UCSD-AML1 (cell line): ENCODE results near the gene PRKAA1.
A peak's percentile ranks its signal among the peaks of the same experiment; 100 is the strongest.
"Not testable (repeated sequence)": the region's sequence is repeated elsewhere in the genome, so short reads cannot be mapped to it uniquely, and the experiment has no call there.

ENCODE experiments used
- DNase-seq: peaks from one replicate; lab custom pipeline; 2025; ENCODE audit not compliant: unreplicated experiment; lab: John Stamatoyannopoulos, UW

Gene PRKAA1

DNA sequence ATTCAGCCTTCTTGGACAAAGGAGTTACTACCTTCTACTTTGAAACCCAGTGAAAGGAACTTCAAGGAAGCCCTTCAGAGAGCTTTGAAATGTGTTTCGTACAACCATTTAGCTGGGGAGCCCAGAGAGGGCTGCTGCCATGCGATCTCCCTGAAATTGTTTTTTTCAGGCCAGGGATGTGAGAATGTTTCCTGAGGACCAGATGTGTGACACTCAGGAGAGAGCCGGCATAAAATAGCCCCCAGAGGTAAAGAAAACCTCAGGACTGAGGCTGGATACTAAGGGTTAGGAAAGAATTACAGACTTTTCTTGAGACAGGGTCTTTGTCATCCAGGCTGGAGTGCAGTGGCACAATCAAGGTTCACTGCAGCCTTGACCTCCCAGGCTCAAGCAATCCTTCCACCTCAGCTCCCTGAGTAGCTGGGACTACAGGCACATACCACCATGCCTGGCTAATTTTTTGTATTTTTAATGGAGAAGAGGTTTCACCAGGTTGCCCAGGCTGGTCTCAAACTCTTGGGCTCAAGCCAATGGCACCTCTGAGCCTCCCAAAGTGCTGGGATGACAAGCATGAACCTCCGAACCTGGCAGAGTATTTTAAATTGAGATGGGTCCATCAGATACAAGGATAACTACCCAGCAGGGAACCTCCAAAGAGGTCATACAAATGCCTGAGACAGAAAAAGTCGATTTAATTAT, 28.5 kb upstream of the PRKAA1 start:
- DNase-seq = no peak

DNA sequence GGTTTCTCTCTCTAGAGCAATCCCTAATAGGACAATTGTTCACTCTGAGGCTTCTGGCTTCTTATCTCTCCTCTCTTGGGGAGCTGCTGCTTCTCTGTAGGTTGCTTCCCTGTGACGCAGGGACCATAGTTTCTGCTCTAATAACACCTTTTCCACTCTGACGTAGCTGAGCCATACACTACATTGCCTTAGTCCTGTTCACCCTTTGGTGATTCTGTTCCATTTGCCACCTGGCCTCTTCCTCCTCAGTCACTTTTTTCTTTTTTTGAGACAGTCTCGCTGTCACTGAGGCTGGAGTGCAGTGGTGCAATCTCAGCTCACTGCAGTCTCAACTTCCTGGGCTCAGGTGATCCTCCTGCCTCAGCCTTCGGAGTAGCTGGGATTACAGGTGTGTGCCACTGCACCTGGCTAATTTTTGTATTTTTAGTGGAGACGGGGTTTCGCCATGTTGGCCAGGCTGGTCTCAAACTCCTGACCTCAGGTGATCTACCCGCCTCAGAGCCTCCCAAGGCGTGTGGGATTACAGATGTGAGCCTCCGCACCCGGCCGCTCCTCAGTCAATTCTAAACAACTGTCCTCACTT, 27.4 kb upstream of the PRKAA1 start:
- DNase-seq = not testable (repeated sequence)

DNA sequence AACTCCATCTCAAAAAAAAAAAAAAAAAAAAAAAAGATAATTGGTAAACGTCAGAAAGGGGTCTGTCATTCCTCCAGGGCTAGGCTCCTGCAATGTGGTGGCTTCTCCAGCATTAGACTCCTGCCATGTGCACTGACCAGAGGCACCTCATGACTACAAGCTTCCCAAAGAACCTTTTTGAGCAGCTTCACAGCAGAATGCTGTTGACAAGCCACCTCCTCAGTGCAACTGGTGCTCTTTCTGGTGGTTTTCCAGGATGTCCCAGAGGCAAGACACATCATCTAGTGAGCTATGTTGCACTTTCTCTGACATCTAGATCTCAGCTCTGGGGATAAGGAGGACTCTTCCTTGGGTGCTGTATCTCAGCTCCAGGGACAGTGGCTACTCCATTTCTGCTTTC, 25.3 kb upstream of the PRKAA1 start:
- DNase-seq = no peak

- peak; percentile 23 for DNase-seq
Measured at GRCh38 chr5:40813698-40814281, 15.6 kb upstream of the PRKAA1 start.

GRCh38 chr5:40812125-40812524, 14.0 kb upstream of the PRKAA1 start:
- no peak for DNase-seq

DNA sequence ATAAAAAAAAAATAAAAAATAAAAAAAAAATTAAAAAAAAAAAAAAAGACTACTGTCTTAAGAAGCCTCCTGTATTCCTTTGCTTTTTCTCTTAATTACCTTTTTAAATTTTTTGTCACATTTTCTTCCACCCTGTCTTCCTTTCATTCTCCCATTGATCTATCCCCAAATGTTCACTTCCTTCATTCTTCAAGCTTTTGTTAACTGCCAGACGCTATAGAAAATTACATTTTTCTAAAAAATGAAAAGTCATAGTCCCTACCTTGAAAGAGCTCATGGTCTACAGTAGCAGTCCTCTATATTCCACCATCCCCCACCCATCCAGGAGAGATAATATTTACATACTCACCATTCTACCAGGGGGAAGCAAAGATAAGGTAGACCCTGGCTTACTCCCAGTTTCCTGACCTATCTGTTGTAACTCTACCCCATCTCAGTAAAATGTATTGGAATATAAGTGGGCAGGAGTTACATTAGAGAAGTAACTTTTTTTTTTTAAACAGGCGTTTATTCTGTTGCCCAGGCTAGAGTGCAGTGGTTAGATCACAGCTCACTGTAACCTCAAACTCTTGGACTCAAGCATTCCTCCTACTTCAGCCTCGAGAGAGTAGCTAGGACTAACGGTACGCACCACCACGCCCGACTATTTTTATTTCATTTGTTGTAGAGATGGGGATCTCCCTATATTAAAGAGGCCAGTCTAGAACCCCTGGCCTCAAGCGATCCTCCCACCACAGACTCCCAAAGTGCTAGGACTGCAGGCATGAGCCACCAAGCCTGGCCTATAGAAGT, 3.8 kb upstream of the PRKAA1 start:
- DNase-seq = no peak

GRCh38 chr5:40799258-40799657, 1.1 kb upstream of the PRKAA1 start:
- DNase-seq = no peak

DNA sequence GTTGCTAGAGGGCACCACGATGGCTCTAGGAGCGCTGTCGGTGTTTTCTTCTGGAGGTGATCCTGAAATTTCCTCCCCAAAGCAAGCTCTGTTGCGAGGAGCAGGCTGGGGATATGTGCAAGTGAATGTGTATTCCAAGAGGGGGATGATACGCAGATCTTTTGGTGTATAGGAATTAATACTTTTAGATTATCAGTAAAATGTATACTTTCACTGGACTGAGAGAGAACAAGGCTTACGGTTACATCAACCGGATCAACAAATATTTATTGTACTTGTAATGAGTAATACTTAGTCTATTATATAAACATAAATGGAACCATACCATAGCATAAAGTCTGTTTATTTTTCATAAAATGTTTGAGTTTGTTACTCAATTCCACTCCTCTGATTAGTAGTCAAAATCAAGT, 632 bp upstream of the PRKAA1 start:
- DNase-seq = no peak

DNA sequence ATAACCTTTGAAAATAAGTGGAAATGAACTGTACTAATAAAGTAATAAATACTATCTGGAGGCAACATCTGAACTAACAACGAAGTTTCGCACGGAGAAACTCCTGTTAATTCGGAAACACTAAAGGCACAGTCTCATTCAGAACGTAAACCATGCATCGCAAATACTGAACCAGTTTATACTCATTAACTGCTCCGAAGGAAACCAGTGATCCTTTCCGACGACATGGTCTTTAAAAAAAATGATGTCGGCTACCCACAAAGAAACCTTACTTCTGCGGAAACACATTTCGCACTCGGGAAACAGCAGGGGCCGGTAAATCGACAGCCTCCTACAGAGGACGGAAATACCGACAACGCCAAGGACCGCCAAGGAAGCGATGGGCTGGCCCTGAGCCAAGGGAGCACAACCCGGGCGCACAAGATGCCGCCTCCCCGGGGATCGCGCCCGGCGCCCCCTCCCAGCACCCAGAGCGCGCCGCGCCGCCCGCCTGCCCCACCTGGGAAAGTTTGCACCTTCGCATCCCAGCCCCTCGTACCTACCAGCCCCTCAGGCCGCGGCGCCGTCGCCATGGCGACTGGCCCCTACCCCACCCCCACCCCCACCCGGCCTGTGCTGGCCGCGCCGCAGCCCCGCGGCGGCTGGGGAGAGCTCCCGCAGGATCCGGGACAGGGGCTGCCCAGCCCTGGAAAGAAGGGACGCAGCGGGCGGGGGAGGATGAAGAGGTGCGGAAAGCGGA, 732 bp downstream of the PRKAA1 start:
- DNase-seq = peak; percentile 90

DNA sequence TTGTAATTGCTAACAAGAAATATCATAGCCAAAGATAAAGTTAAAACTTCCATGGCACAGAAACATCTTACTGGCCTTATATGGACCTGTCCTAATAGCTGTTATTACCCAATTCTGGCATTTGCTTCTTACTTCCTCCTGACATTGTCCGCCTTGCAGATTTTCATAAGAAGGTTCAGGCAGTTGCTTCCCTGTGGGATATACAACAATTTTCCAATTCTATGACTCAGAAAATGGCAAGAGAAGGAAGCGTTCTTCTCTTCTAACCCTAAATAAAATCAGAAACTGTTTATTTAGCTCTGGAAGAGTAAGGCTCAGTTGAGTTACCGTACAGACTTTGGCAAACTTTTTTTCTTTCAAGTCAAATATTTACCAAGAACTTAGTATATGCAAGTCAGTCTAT, 1.7 kb downstream of the PRKAA1 start:
- no peak for DNase-seq

DNA sequence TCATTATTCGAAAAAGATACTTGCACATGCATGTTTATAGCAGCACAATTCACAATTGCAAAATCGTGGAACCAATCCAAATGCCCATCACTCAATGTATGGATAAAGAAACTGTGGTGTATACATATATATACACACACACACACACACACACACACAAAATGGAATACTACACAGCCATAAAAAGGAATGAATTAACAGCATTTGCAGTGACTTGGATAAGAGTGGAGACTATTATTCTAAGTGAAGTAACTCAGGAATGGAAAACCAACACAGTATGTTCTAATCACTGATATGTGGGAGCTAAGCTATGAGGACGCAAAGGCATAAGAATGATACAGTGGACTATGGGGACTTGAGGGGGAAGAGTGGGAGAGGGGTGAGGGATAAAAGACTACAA, 3.3 kb downstream of the PRKAA1 start:
- DNase-seq = not testable (repeated sequence)

DNA sequence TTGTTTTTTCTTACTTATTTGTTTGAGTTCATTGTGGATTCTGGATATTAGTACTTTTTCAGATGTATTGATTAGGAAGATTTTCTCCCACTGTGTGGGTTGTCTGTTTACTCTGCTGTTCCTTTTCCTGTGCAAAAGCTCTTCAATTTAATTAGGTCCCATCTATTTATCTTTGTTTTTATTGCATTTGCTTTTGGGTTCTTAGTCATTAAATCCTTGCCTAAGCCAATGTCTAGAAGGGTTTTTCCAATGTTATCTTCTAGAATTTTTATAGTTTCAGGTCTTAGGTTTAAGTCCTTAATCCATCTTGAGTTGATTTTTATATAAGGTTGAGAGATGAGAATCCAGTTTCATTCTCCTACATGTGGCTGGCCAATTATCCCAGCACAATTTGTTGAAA, 3.8 kb downstream of the PRKAA1 start:
- DNase-seq = not testable (repeated sequence)

DNA sequence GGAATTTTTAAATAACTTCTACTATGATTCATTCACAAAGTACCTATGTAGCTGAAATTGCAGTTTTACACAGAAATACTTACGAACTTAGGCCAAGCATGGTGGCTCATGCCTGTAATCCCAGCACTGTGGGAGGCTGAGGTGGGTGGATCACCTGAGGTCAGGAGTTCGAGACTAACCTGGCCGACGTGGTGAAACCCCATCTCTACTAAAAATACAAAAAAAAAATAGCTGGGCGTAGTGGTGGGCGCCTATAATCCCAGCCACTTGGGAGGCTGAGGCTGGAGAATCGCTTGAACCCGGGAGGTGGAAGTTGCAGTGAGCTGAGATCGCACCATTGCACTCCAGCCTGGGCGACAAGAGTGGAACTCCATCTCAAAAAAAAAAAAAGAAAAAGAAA, 5.5 kb downstream of the PRKAA1 start:
- not testable (repeated sequence) for DNase-seq

GRCh38 chr5:40791715-40792139, 6.4 kb downstream of the PRKAA1 start:
- no peak for DNase-seq

DNA sequence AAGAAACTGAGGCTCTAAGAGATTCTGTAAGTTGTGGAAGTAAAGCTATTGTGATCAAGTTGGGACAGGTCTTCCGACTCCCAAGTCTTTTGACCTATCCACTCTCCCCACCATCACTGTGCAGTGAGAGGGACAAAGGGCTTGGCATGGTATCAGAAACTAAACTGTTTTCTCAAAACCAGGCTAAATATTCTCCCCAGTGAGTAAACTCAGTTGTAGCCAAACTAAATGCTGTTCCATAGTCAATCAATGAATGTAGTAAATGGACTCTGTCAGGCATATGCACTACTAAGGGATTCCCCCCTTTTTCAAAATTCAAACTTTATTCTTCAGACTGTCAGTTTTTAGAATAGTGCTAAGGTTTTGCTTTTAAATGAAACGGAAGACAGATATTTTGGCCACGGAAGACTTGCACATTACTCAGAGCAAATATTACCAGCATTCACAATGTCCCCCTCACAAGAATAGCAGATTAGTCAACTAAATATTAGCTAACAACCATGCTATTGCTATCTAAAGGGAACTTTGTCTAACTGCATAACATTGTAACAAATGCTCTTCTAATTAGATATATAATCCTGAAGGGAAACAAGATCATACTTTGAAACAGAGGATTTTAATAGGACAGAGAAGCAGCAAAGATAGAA, 7.1 kb downstream of the PRKAA1 start:
- DNase-seq = no peak

DNA sequence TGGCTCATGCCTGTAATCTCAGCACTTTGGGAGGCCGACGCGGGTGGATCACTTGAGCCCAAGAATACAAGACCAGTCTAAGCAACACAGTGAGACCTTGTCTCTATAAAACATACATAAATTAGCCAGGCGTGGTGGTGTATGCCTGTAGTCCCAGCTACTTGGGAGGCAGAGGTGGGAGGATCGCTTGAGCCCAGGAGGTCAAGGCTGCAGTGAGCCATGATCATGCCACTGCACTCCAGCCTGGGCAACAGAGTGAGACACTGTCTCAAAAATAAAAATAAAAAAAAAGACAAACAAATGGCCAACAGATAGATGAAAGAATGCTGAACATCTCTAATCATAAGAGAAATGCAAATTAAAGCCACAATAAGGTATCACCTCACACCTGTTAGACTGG, 9.2 kb downstream of the PRKAA1 start:
- DNase-seq = not testable (repeated sequence)

DNA sequence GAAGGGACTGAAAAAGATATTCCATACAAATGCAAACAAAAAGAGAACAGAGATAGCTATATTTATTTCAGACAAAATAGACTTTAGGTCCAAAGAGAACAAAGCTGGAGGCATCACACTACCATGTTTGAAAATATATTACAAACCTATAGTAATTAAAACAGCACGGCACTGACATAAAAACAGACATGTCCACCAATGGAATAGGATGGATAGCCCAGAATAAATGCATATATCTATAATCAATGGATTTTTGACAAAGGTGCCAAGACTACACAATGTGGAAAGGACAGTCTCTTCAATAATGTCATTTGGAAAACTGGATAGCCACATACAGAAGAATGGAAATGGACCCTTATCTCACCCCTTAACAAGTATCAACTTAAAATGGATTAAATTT, 10.2 kb downstream of the PRKAA1 start:
- no peak for DNase-seq

- DNase-seq = not testable (repeated sequence)
Measured at GRCh38 chr5:40786664-40787063, 11.5 kb downstream of the PRKAA1 start.

DNA sequence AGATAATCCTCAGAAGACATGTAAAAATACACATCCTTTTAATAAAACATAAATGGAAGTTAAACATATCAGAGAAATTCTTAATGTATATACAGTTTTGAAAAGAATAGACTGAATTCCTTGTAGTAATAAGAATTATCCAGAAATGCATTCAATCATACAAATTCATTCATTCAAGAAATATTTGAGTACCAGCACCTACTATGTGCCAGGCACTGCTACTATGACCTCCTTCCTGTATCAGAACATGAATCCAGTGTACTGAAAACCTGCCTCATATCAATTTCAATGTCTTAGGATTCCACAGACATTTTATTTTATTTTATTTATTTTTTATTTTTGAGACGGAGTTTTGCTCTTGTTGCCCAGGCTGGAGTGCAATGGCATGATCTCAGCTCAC, 13.3 kb downstream of the PRKAA1 start:
- DNase-seq = no peak

DNA sequence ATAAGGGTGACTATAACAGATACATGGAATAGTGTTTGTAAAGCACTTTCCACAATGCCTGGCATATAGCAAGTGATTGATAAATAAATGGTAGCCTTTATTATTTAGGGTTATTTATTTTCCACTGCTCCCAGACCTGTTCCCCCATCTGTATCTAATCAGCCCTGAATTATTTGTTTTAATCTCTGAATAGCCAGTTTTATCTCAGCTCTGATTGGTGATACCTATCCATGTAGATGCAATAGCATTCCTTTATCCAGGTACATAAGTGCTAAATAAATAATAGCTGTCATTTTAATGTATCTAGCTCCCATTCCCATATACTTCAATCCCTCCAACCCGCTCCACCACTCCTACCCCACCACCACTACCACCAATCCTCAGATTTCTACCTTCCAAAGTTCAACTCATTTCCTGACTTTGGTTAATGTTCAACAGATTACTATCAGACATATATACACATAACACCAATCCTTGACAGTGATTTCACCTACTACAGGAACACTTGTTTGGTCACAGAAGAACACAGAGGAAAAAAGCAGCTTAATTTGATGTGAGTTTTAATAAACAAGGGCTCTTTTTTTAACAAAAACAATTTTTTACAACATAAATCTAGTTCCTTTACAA, 14.0 kb downstream of the PRKAA1 start:
- no peak for DNase-seq
